GM08714 (cell line): ENCODE results near the gene AGMO.
"Not testable (repeated sequence)": the region's sequence is repeated elsewhere in the genome, so short reads cannot be mapped to it uniquely, and the experiment has no call there.

Source experiments
- H3K4me3 ChIP-seq: fragments of 200-500 bp; sonication (Bioruptor generic); 2 replicates; pipeline ENCODE4 v1.5.1; 2014; ENCODE audit warnings: mild to moderate bottlenecking, low read length, inconsistent platforms
- ZNF274 ChIP-seq: IDR thresholded peaks from 2 replicates; pipeline ENCODE4 v1.6.1; 2012; ENCODE audit warnings: mild to moderate bottlenecking, low read depth, low read length

The AGMO gene

GRCh38 chr7:15332956-15333355 is 228.9 kb downstream of the AGMO start:
- no peak overlapping the region for H3K4me3 ChIP-seq
- no peak for TF ChIP-seq ZNF274

DNA sequence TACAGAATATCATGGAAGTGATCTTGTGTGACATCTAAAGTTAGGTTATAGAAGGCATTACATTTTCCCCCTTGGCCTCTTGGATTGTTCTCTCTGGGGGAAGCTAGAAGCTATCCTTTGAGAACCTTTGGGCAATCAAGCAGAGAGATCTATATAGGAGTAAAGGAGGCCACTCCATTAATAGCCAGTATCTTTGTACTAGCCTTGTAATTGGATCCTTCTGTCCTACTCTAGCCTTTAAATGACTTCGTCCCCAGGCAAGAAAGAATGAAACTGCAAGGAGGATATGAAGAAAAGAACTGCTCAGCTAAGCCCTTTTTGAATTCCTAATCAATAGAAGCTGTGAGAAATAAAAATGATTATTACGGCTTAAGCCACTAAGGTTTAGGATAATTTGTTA is 230.9 kb downstream of the AGMO start:
- no peak for TF ChIP-seq ZNF274
- no peak overlapping the region for H3K4me3 ChIP-seq

DNA sequence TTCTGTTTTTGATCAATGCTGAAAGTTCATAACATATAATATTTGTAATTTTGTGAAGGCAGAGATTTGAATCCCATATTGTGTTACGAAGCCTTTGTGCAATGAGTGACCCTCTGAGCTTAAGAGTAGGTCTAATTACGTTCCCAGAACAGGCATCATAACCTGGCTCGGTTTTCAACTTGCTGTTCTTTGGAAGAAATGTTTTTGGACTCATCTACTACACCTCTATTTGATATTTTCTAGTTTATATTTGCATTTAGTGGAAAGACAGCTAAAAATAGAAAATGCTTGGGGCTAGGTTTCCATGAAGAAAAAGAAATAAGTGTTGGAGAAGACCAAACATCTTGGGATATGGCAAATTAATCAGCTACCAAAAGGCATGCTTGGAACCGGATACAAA is 234.8 kb downstream of the AGMO start:
- no peak overlapping the region for H3K4me3 ChIP-seq
- TF ChIP-seq ZNF274 = no peak

- no peak overlapping the region for H3K4me3 ChIP-seq
- no peak for TF ChIP-seq ZNF274
Observed at GRCh38 chr7:15326044-15326644, 235.7 kb downstream of the AGMO start.

GRCh38 chr7:15323550-15323949 is 238.3 kb downstream of the AGMO start:
- no peak overlapping the region for H3K4me3 ChIP-seq
- TF ChIP-seq ZNF274 = no peak

- TF ChIP-seq ZNF274 = no peak
- H3K4me3 ChIP-seq = no peak overlapping the region
Observed at GRCh38 chr7:15317215-15317614, 244.6 kb downstream of the AGMO start.

DNA sequence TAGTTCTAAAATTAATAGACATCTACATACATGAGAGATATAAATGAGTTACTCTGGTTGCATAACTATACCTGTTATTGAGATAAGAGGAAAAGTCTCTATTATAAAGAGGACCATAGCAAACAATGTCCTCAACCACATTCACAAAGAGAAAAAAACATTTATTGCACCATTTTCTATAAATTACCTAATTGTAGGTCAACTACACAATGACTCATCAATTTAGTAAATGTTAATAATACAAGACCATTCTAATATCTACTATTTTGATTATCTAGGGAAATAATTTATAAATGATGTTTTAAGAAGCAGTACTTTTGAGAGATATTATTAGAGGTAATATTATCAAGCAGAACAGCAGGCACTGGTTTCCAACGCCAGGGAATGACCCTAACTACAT is 246.1 kb downstream of the AGMO start:
- no peak for TF ChIP-seq ZNF274
- no peak overlapping the region for H3K4me3 ChIP-seq

- no peak overlapping the region for H3K4me3 ChIP-seq
- TF ChIP-seq ZNF274 = no peak
Observed at GRCh38 chr7:15314922-15315321, 246.9 kb downstream of the AGMO start.

DNA sequence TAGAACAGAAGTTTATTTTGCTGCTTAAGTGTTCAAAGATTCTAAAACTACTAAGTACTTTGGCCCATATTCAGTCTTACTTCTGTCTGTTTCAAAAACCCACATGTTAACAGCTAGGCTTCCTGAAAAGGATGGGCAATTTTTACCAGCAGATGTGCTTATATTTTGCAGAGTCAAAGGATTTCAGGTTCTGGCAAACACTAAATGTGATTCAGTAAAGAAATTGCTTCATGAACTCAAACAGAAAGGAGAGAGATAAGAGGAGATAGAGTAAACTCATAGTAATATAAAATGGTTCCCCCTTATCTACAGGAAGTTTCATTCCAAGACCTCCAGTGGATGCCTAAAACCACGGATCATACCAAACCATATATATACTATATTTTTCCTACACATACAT is 248.5 kb downstream of the AGMO start:
- H3K4me3 ChIP-seq = no peak overlapping the region
- no peak for TF ChIP-seq ZNF274

GRCh38 chr7:15309872-15310271 is 251.9 kb downstream of the AGMO start:
- TF ChIP-seq ZNF274 = no peak
- H3K4me3 ChIP-seq = no peak overlapping the region

DNA sequence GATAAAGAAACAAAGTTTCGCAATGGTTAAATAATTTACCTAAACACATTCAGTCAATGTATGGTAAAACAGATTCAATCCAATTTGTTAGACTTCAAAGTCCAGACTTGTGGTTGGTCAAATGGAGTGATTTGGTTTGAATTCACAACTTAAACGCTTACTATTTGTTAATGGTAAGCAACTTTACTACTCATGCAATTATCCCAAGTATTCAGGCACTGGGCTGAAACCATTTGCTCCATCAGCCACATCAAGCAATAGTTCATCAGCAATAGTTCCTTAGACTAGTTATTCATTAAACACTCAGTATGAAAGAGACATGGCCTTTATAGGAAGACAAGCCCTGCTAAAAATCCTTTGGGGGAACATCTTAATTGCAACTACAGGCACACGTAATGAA is 253.0 kb downstream of the AGMO start:
- no peak overlapping the region for H3K4me3 ChIP-seq
- no peak for TF ChIP-seq ZNF274

DNA sequence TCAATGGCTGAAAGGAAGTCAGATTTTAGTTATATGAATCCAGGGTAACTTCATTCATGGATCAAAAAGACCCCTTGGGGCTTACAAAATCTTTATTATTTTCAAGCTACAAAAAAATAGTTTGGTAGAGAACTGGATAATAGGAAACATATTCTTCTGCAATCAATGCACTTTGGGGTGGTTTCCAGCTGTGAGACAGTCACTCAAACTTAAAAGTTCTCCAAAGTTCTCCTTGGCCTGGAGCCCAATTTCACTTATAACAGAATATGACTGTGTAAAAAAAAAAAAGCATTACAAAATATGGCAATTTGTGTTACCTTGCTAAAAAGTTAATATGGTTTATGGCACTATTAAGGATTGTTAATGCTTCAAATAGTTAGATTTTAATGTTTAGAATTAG is 255.5 kb downstream of the AGMO start:
- TF ChIP-seq ZNF274 = no peak

GRCh38 chr7:15305002-15305600 is 256.7 kb downstream of the AGMO start:
- no peak overlapping the region for H3K4me3 ChIP-seq
- TF ChIP-seq ZNF274 = no peak

More for the DNA sequence above, 255.5 kb downstream of the AGMO start:
- no peak overlapping the region for H3K4me3 ChIP-seq

GRCh38 chr7:15303357-15303756 is 258.5 kb downstream of the AGMO start:
- no peak overlapping the region for H3K4me3 ChIP-seq
- no peak for TF ChIP-seq ZNF274

GRCh38 chr7:15300986-15301385 is 260.8 kb downstream of the AGMO start:
- not testable (repeated sequence) for H3K4me3 ChIP-seq

DNA sequence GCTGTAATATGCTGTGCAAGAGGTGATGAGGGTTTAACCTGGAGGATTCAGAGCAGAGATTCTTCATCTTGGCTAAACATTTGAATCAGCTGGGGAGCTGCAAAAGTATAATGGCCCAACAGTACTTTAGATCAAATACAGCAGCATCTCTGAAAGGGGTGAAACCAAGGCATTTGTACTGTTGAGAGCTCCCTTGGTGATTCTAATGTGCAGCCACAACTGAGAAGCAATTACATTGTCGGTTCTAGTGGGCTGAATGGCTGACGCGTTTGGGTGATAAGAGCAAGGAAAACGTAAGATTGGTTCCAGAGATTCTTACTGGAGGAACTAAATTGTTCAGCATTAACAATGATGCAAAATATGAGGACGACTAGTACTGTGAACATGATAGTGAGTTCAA is 269.7 kb downstream of the AGMO start:
- H3K4me3 ChIP-seq = no peak overlapping the region
- no peak for TF ChIP-seq ZNF274
